ENCODE data around the gene FAU.
"Not testable (repeated sequence)": the region's sequence is repeated elsewhere in the genome, so short reads cannot be mapped to it uniquely, and the experiment has no call there.

Gene FAU

DNA sequence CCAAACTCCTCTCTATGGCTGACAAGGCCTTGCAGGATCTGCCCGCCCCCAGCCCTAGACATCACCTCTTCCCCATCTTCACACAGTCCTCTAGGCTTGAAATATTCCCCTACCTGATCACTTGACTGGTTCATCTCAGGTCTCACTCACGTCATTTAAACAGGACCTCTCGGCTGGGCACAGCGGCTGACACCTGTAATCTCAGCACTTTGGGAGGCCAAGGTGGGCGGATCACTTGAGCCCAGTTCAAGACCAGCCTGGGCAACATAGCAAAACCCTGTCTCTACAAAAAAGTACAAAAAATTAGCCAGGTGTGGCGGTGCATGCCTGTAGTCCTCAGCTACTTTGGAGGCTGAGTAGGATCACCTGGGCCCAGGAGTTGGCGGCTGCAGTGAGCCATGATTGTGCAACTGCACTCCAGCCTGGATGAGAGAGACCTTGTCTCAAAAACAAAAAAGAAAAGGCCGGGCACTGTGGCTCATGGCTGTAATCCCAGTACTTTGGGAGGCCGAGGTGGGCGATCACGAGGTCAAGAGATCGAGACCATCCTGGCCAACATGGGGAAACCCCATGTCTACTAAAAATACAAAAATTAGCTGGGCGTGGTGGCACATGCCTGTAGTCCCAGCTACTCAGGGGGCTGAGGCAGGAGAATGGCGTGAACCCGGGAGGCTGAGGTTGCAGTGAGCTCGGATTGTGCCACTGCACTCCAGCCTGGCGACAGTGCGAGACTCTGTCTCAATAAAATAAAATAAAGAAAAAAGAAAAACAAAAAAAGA is 2.9 kb downstream of the FAU start:
- DNase-seq: not testable (repeated sequence)

DNA sequence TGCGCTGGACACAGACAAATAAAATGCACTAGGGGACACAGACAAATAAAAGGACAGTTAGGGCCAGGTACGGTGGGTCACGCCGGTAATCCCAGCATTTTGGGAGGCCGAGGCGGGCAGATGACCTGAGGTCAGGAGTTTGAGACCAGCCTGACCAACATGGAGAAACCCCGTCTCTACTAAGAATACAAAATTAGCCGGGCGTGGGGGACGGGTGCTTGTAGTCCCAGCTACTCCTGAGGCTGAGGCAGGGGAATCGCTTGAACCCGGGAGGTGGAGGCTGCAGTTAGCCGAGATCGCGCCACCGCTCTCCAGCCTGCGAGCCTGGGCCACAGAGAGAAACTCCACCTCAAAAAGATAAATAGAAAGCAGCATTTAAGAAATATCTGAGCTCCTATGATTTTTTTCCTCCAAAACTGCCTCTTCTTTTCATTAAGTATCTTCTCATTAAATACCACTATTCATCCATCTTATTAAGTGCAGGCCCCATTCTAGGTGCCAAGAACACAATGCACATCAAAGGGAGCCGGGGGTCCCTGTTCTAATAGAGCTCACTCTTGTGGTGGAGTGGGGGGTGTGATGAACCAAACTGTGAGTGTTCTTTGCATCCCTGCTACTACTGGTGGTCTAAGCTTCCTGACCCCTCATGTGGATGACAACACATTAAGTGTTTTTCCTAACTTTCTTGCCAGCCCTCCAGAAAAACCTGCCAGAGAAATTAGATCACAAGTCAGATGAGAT is 3.7 kb downstream of the FAU start:
- no peak for DNase-seq

DNA sequence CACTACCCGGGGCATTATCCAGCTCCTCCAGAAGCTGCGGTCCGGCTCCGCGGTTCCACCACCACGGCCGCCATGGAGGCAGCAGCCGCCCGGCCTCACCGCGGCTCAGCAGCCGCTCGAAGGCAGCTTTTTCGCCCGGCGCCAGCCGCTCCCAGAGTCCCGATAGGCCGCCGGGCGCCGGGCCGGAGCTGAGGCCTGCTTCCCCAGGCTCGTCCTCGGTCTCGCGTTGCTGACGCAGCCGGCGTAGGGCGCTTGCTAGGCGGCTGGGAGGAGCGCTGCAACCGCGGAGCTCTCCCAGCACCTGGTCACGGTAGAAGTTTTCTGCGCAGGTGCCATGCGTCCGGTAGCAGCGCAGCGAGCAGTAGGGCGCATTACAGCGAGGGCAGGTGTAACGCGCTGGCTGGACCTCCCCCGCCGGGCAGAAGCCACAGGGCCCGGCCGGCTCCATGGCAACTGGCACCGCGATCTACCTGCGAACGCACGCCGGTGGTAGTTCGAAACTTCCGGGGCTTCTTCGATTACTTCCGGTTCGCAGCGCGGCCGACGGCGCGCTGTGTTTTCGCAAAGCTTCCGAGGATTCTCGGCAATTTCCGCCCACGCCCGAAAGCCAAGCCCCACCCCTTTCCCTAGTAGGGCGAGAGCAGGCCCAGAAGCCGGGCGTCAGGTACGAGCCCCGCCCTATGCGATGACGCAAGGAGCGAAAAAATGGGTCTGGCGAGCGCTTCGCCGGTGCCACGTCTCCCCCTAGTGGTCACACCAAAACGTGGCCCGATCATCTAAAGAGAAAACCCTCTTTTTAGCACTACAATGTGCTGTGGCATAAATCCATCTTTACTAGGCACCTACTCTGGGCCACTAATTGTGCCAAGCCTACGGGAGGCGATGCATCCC is 4.5 kb downstream of the FAU start, which contains the start of gene ZNHIT2:
TSS of gene ZNHIT2 (minus strand) at position 496 of the 891 bp plus-strand sequence. CDS start at position 448, 48 bp downstream.
- DNase-seq: peak; percentile 97 to 98

DNA sequence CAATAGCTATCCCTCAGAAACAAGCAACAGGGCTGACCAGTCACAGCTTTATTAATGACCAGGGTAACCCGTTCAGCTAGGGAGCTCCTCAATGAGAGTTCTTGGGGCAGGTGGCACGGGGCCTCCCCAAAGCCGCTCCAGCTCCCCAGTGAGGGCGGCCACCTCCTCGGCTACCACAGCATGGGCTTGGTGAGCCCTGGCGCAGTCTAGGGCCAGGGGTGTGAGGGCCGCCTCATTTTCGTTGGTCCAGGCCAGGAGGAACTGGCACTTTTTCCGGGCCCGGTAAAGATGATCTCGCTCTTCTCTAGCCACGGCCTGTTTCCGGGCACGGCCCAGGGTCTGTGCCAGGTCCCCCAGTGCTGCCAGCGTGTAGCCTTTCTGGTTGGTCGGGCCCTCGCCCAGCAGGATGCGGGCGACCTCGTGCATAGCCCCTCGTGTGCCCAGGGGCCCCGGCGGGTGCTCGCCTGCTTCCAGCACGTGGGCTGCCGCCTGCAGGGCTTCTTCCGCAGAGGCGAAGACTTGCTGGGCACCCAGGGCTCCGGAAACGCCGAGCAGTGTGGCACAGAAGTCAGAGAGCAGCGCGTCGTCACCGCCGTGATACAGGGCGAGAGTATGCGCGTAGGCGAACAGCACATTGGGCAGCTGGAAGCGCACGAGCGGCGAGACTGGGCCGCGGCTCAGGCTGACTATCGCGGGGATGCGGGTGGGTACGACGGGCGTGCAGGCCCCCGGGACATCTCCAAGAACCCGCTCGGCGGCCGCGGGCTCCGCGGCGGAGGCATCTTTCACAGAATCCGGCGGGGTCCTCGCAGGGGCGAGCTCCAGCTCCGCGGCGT is 5.3 kb downstream of the FAU start:
- no peak for DNase-seq

DNA sequence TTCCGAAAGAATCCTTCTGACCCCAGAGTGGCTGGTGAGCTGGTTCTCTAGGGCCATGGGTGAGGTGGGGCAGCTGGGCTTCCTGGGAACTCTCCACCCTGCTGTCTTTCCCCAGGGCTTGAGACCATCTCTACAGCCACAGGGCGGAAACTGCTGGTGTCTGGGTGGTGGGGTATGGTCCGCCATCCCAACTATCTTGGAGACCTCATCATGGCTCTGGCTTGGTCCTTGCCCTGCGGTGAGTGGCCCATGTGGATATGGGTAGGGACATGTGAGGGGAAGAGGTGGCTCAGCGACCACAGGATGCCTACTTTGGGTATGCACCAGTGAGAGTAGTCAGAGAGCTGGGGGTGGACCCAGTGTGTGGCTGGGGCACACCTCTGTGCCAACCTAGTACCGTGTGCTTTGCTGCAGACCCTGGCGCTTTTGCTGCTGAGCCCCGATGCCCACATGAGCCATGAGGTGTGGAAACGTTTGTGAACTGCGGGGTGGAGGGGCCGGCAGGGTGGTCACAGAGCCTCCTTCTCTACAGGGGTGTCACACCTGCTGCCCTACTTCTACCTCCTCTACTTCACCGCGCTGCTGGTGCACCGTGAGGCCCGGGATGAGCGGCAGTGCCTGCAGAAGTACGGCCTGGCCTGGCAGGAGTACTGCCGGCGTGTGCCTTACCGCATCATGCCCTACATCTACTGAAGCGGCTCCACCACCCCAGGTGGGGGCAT is 6.4 kb downstream of the FAU start:
- no peak for DNase-seq

DNA sequence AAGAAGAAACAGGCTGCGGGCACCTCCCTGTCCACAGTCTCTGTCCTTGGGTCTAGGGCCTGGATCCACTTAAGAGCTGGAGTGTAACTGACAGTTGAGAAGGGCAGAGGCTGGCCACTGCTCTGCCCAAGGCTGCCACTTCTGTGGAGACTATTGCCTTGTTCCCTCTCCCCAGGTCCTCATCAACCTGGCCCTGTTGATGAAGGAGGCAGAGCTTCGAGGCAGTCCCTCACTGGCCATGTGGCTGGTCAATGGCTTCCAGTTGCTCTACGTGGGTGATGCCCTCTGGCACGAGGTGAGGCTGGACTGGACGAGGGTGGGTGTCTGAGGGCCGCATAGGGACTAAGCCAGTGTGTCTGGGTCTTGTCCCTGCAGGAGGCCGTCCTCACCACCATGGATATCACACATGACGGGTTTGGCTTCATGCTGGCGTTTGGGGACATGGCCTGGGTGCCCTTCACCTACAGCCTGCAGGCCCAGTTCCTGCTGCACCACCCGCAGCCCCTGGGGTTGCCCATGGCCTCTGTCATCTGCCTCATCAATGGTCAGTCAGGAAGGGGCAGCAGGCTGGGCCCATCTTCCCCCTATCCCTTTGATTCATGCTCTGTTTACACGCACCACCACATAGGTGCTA is 7.3 kb downstream of the FAU start:
- no peak for DNase-seq

DNA sequence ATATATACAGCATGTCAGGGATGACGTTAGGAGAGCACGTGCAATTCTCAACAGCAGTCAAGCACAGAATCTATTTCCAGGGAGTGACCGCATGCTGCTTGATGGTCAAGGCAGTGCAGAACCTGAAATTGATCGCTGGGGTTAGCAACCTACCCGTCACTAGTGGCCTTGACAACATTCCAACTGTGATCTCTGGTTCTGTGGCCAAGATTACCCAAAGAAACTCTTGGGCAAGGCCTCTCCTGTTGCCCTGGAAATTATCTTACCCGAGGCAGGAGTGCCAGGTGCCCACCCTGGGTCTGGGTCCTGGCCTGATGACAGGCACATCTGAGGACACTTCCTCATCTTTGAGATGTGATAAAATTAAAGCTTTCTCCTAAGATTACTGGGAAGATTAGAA is 8.1 kb downstream of the FAU start:
- DNase-seq: no peak

DNA sequence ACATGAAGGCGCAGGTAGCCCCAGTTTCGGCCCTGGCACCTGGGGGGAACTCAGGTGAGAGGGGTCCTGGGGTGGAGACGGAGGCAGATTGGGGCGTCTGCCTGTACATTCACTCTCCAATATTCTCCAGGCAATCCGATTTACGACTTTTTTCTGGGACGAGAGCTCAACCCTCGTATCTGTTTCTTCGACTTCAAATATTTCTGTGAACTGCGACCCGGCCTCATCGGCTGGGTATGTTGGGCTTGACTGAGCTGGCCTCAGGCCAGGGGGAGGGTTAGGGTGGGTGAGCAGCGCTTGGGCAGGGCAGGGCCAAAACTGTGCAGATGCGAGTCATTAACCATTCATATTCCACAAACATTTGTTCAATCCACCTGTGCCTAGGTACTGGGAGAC is 8.6 kb downstream of the FAU start:
- no peak for DNase-seq

DNA sequence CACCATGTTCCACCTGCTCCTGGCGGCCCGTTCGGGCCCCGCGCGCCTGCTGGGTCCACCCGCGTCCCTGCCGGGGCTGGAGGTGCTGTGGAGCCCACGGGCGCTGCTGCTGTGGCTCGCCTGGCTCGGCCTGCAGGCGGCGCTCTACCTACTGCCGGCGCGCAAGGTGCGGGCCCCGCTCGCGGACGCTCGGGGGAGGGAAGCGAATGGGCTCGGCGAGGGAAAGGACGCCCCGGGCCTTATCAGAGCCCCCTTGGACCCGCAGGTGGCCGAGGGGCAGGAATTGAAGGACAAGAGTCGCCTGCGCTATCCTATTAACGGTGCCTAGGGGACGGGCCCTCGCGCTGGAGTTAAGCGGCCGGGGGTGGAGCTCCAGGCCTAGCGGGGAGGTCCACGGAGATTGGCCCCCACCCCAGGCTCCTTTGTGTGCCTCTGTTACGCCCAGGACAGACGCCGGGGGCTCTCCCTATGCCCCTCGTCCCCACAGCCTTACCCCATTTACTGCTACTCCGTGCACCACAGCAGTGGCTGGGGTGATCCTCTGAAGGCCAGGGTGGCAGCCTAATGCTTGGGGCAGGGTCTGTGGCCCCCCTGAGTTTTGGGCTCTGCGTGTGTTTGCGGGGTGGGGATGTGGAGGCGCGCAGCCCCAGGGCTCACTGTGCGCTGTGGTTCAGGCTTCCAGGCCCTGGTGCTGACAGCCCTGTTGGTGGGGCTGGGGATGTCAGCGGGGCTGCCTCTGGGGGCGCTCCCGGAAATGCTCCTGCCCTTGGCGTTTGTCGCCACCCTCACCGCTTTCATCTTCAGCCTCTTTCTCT is 9.2 kb downstream of the FAU start:
- peak in 1 of 2 donors; percentile 56 for DNase-seq

DNA sequence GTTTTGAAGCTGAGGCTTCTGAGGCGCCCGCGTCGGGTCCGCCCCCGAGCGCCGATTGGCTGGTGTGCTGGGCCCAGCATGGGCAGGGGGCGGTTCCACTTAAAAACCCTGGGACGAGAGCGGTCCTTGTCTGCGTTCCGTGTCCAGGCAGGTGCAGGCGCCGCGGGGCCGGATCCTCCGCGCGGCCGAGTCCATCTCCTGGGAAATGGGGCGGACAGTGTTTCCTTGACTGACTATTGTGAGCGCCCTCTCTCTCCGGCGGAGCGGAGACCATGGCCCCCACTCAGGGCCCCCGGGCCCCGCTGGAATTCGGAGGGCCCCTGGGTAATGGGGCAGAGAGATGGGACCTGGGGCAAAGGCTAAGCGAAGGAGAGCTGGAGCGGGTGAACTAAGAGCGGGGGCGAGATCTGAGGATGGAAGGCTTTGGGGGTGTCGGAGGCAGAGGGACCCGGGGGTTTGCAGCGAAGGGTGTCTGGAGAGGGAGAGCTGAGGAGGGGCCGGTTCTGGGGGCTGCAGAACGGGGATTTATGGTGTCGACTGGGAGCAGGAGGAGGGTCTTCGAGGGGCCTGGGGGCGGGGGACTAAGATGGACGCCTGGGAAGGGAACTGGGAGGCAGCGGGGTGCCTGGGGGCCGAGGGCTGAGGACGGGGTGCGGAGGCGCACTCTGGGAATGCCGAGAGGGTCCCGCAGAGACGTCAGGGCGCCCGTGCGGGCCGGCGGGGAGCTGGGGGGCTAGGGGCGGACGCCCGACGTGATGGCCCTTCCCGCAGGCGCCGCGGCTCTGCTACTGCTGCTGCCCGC is 10.0 kb downstream of the FAU start, which contains the start of gene TM7SF2:
TSS of gene TM7SF2 (plus strand) at position 129 of the 802 bp plus-strand sequence. CDS start at position 273, 144 bp downstream.
- DNase-seq: peak; percentile 96 to 97

DNA sequence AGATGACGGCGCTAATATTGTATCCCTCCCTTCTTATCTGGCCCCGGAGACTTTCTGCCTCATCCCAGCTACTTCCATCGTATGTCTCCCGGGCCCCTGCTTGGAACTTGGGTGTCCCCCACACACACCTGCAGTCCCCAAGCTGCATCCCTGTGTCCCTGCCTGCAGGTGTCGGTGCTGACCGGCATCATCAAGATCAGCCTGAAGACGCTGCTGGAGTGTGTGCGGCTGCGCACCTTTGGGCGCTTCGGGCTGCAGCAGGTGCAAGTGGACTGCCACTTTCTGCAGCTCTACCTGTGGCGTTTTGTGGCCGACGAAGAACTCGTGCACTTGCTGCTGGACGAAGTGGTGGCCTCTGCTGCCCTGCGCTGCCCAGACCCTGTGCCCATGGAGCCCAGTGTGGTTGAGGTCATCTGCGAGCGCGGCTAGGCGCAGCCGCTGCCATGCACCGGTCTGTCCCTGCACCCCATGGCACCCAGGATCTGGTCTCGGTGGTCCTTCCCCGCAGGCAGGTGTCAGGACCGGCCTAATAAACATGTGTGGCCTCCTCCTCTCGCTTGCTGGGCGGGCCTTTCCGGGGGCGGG is 10.7 kb downstream of the FAU start:
- no peak for DNase-seq

DNA sequence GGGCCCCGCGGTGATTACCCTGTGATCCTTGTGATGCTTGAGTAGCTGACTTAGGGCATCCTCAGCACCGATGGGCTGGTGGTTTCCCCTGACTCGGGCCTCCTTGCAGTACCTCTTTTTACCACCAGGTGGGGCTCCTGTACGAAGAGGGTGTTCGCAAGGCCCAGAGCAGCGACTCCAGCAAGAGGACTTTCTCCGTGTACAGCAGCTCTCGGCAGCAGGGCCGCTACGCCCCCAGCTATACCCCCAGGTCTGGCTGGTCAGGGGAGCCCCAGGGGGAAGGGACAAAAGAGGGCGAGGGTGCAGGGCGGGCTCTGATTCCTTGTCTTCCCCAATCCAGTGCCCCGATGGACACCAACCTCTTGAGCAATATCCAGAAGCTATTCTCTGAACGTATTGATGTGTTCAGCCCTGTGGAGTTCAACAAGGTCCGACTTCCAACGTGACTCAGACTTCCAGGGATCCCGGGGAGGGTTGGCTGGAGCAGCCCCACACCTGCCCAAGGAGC is 11.5 kb downstream of the FAU start:
- peak; percentile 80 to 86 for DNase-seq

DNA sequence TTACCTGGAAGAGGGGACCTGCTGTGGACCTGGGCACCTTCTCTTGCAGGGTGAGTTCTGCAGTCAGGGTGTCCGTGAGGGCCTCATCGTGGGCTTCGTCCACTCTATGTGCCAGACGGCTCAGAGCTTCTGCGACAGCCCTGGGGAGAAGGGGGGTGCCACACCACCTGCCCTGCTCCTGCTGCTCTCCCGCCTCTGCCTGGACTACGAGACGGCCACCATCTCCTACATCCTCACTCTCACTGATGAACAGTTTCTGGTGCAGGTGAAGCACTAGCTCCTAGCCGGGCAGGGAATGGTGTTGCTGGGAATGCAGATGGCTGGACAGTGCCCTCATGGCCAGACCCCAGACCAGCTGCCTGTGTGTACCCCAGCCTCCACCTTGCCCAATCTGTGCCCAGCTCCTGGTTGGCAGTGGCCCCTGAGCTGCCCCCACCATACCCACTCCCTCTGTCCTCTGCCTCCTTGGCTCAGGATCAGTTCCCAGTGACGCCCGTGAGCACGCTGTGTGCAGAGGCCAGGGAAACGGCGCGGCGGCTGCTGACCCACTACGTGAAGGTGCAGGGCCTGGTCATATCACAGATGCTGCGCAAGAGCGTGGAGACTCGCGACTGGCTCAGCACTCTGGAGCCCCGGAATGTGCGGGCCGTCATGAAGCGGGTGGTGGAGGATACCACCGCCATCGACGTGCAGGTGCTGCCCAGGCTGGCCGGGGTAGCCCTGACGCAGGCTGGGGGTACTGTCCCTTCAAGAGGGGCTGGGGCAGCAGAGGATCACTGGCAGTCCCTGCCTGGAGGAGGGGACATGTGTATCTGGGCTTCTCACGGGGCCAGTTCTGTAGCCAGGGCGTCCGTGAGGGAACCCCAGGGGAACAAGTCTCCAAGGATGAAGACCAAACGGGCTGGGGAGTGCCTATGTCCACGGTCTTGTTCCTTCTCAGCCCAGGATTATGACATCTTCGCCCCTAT is 12.4 kb downstream of the FAU start:
- DNase-seq: no peak

DNA sequence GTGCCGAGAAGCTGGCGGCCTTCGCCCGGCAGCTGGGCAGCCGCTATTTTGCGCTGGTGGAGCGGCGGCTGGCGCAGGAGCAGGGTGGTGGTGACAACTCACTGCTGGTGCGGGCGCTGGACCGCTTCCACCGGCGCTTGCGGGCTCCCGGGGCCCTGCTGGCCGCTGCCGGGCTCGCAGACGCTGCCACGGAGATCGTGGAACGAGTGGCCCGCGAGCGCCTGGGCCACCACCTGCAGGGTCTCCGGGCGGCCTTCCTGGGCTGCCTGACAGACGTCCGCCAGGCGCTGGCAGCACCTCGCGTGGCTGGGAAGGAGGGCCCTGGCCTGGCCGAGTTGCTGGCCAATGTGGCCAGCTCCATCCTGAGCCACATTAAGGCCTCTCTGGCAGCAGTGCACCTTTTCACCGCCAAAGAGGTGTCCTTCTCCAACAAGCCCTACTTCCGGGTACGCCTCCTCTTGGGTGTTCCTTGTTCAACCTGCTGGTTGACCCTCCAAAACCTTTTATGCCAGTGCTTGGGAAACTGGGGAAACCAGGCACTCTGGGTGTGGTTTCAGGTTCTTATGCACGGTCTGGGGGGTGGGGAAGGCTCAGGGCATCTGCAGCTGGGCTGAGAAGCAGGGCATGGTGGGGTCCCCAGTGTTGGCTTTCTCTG is 13.3 kb downstream of the FAU start:
- no peak for DNase-seq

DNA sequence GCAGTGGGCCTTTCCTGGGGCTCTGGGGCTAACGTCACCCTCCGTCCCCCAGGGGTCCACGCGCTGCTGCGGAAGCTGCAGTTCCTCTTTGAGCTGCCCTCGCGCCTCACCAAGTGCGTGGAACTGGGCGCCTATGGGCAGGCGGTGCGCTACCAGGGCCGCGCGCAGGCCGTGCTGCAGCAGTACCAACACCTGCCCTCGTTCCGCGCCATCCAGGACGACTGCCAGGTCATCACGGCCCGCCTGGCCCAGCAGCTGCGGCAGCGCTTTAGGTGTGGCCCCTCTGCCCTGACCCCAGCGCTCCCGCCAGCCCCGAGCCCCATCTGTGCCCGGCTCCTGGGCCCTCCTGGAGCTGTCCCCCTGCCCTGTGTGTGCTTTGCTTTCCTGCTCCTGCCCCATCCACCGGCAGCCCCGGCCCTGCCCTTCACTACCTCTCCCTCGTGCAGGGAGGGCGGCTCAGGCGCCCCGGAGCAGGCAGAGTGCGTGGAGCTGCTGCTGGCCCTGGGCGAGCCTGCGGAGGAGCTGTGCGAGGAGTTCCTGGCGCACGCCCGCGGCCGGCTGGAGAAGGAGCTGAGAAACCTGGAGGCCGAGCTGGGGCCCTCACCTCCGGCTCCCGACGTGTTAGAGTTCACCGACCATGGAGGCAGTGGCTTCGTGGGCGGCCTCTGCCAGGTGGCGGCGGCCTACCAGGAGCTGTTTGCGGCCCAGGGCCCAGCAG is 14.0 kb downstream of the FAU start:
- DNase-seq: no peak

DNA sequence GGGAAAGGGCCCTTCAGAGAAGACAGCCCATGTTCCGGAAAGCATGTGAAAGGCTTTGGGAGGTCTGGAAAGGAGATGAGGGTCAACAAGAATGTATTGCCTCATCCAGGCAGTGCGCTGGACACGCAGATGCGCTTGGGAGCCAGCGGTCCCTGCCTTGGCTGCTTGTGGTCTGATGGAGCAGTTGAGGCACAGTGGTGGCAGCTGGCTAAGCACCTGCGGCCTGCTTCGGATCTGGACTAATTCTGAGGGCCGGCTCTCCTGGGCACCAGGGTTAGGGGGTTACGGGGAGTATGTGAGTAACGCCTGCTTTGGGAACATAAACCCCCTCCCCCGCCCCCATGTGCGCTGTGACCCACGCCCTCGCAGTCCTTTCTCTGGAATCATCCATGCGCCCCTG is 14.9 kb downstream of the FAU start:
- DNase-seq: no peak

All from hippocampal formation (tissue), 2 donors.